Heart left ventricle (tissue), 16 donors: Measurements from ENCODE around the gene MAPK7. TPM values are rescaled to one million over a fixed set of nuclear protein-coding genes. Genes with fewer than 3 reads are reported as not detected.

Experiments used
- ATAC-seq, 4 donors: fragments of 200-7000 bp; cut with Tn5 transposase; one replicate each; pipeline ENCODE4 v1.9.1; 2020 to 2022; ENCODE audit warnings: moderate library complexity in 4 of 4, mild to moderate bottlenecking in 3 of 4, moderate number of reproducible peaks in 1 of 4
- DNase-seq, 5 donors: peaks; one replicate each; pipeline ENCODE4 v3.0.0-alpha.2; 2020
- H3K27ac ChIP-seq, 12 donors: fragments of 200-600 bp; sonication (generic) in 4 of 12; one replicate each; pipeline versions ENCODE4 v1.5.0 to v1.8.0; 2016 to 2022; ENCODE audit warnings: mild to moderate bottlenecking in 2 of 12
- H3K27me3 ChIP-seq, 9 donors: fragments of 200-600 bp; sonication (generic) in 2 of 9; one replicate each; pipeline versions ENCODE4 v1.5.1 to v1.8.0; 2016 to 2022; ENCODE audit warnings: mild to moderate bottlenecking in 3 of 9
- H3K36me3 ChIP-seq, 9 donors: fragments of 200-600 bp; sonication (generic) in 2 of 9; one replicate each; pipeline versions ENCODE4 v1.5.0 to v1.8.0; 2018 to 2022; ENCODE audit warnings: mild to moderate bottlenecking in 2 of 9
- H3K4me1 ChIP-seq, 12 donors: fragments of 200-600 bp; sonication (generic) in 4 of 12; one replicate each; pipeline versions ENCODE4 v1.5.0 to v1.8.0; 2016 to 2022; ENCODE audit warnings: mild to moderate bottlenecking in 3 of 12
- H3K4me3 ChIP-seq, 12 donors: fragments of 200-600 bp; sonication (generic) in 4 of 12; one replicate each; pipeline versions ENCODE4 v1.5.0 to v1.8.0; 2017 to 2022; ENCODE audit warnings: mild to moderate bottlenecking in 9 of 12, moderate library complexity in 4 of 12
- H3K9me3 ChIP-seq, 12 donors: fragments of 200-600 bp; sonication (generic) in 4 of 12; one replicate each; pipeline versions ENCODE4 v1.5.0 to v1.8.0; 2016 to 2022; ENCODE audit warnings: mild to moderate bottlenecking in 1 of 12
- POLR2A ChIP-seq, 2 donors: fragments of 450-650 bp; IDR thresholded peaks; one replicate each; pipeline ENCODE4 v1.6.1; 2017; ENCODE audit warnings: antibody characterized with exemption in 2 of 2, mild to moderate bottlenecking in 2 of 2, moderate library complexity in 2 of 2
- WGBS, 4 donors: extraction: QIAGEN DNeasy Blood & Tissue Kit in 2 of 4; methylation state at CpG; one replicate each; pipeline versions ENCODE4 v1.1.5 to v1.1.7; 2013 to 2018; 5-methylcytosine and 5-hydroxymethylcytosine counted together
- intact Hi-C, 10 donors: fragments of 100-400 bp; cut with DNase I; formaldehyde crosslinking; loops; one replicate each; pipeline versions ENCODE4 v1.11.1 to v1.14.2; 2022
- polyA plus RNA-seq, 2 donors: library from polyadenylated mRNA; stranded (reverse); fragments of 200-250 nt; gene quantifications; one replicate each; pipeline ENCODE4 v1.2.3, GENCODE V29; 2013
- total RNA-seq, 9 donors: library from RNA; depleted of rRNA in 2 of 9; stranded (reverse); fragments of >200 nt in 2 of 9; fragmentation: NEBNext Ultra II Directional in 3 of 9; extraction: Animal tissue kit (Norgen Biotek cat#: 25700) in 3 of 9; gene quantifications; one replicate each; pipeline versions ENCODE4 v1.1.0 to v1.2.4, GENCODE V29; 2016 to 2023
- TF ChIP-seq, protein P1 (sequence below), 12 donors: fragments of 200-600 bp; sonication (generic) in 4 of 12; IDR thresholded peaks; one replicate each; pipeline versions ENCODE4 v1.5.0 to v1.8.0; 2018 to 2022; ENCODE audit warnings: antibody characterized with exemption in 12 of 12, mild to moderate bottlenecking in 5 of 12
- donor health status: ischemic (EF 13 %, LVEDD 7.1; RV severe dilation, severe dysfunction).
- donor health status: healthy with polysubstance abuse.
- donor health status: DM: no; HTN: yes; CAD: no.
- donor health status: DM: no; HTN: no; CAD: no.
- donor health status: ischemic (EF 25% LVEDD 6.9; RV normal size, moderate dysfunction).
- donor health status: ischemic (EF 25% LVEDD 5.7; RV mildly dilated, moderate dysfunction).
- donor health status: healthy.
- donor health status: DM: yes; HTN: yes; CAD: no.
- donor health status: ischemic (EF 35%, LVEDD 5.7; RV mildly dilated, moderate dysfunction).
- donor health status: nonischemic (EF 11% LVEDD 7.7; RV severe dilation, severe dysfunction).
- donor health status: DM: yes; HTN: yes; CAD: no.
- donor health status: PGD.
- donor health status: ischemic (EF 29% LVEDD 5.4; RV normal size, mild dysfunction).
- donor health status: nonischemic (EF 23%, LVEDD 6.1; RV moderate dilation, normal function).

The MAPK7 gene
- total and polyA plus RNA-seq, 11 donors: 5.7 to 25.4 (median 12.1) TPM

DNA sequence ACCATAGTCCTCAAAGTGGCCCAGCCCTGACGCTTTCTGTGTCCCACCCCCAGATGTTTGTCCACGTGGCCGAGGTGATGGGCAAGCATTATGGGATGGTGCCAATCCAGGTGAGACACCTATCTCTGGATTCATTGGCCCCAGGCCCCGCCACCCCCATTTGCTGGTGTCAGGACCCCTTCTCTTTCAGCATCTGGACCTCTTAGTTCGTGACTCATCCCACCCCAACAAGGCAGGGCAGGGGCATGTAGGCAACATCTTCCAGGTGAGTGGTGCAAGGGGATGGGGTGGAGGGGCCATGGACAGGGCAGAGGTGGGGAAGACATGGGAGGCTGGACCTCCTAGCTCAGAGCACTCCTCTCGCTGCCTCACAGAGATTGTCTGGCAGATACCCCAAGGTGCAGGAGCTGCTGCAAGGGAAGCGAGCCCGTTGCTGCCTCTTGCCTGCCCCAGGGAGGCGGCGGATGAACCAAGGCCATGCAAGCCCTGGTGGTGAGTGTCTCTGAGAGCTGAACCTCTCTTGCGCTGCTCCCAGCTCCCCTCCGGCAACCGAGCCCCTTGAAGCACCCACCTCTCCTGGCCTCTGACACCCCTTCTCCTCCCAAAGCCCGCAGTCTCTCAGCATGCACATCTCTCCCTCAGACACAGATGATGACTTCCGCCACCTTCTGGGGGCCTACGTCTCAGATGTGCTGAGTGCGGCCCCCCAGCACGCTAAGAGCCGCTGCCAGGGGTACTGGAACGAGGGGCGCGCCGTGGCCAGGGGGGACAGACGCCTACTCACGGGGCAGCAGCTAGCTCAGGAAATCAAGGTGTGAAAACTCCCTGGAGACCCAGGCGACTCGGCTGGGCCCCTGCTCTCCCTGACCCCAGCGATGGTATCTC is 36.3 kb downstream of the MAPK7 start:
- DNase-seq (no peak), ATAC-seq (no peak)
- no peaks in the 10 kb centered on the region for H3K27me3 ChIP-seq
- H3K9me3 ChIP-seq: no peaks in the 10 kb centered on the region
- peaks cover 0 to 14% (median 0%) of the 10 kb centered on the region in 12 donors for H3K4me1 ChIP-seq
- H3K4me3 ChIP-seq: no peak overlapping the region
- intact Hi-C loops: loop anchor here in 1 of 10 donors (5.0 kb wide), 1 partner anchor 42 kb away; no protein-coding TSS in a partner anchor
- TF ChIP-seq POLR2A (IDR thresholded peaks at IDR 0.05): no peak
- TF ChIP-seq, protein P1, sequence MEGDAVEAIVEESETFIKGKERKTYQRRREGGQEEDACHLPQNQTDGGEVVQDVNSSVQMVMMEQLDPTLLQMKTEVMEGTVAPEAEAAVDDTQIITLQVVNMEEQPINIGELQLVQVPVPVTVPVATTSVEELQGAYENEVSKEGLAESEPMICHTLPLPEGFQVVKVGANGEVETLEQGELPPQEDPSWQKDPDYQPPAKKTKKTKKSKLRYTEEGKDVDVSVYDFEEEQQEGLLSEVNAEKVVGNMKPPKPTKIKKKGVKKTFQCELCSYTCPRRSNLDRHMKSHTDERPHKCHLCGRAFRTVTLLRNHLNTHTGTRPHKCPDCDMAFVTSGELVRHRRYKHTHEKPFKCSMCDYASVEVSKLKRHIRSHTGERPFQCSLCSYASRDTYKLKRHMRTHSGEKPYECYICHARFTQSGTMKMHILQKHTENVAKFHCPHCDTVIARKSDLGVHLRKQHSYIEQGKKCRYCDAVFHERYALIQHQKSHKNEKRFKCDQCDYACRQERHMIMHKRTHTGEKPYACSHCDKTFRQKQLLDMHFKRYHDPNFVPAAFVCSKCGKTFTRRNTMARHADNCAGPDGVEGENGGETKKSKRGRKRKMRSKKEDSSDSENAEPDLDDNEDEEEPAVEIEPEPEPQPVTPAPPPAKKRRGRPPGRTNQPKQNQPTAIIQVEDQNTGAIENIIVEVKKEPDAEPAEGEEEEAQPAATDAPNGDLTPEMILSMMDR (IDR thresholded peaks at IDR 0.05): no peak
- 91 to 93% (median 92%) methylated on average over 14 to 28 of the region's 28 CpGs for WGBS, 4 donors
- no peaks in the 10 kb centered on the region for H3K36me3 ChIP-seq
- no peak overlapping the region for H3K27ac ChIP-seq

DNA sequence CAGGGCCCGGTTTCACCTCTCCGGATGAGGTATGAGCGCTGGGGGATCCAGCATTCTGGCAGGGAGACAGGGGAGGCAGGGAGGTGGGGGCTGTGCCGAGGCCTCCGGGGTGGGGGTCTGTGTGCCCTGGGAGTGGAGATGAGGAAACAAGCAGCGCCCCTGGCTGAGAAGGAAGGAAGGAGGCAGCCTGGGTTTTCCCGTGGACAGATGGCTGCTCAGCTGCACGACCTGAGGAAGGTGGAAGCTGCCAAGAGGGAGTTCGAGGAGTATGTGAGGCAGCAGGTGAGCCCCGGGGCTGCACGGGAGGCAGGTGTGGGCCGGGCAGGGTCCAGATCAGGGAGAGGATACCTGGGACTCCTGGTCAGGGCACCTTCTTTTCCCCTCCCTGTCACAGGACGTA is 37.0 kb downstream of the MAPK7 start:
- Histone ChIP-seq H3K9me3 (no peaks in the 10 kb centered on the region), H3K27me3 (no peaks in the 10 kb centered on the region), H3K27ac (no peak overlapping the region), H3K4me3 (no peak overlapping the region), H3K36me3 (no peaks in the 10 kb centered on the region), H3K4me1 (peaks cover 0 to 14% (median 0%) of the 10 kb centered on the region in 12 donors)
- WGBS, 4 donors: 83 to 89% (median 86%) methylated on average over 11 to 13 of the region's 13 CpGs
- DNase-seq (no peak), ATAC-seq (no peak)
- intact Hi-C loops: no loop called here
- TF ChIP-seq, protein P1 (IDR thresholded peaks at IDR 0.05): no peak
- no peak for TF ChIP-seq POLR2A (IDR thresholded peaks at IDR 0.05)

DNA sequence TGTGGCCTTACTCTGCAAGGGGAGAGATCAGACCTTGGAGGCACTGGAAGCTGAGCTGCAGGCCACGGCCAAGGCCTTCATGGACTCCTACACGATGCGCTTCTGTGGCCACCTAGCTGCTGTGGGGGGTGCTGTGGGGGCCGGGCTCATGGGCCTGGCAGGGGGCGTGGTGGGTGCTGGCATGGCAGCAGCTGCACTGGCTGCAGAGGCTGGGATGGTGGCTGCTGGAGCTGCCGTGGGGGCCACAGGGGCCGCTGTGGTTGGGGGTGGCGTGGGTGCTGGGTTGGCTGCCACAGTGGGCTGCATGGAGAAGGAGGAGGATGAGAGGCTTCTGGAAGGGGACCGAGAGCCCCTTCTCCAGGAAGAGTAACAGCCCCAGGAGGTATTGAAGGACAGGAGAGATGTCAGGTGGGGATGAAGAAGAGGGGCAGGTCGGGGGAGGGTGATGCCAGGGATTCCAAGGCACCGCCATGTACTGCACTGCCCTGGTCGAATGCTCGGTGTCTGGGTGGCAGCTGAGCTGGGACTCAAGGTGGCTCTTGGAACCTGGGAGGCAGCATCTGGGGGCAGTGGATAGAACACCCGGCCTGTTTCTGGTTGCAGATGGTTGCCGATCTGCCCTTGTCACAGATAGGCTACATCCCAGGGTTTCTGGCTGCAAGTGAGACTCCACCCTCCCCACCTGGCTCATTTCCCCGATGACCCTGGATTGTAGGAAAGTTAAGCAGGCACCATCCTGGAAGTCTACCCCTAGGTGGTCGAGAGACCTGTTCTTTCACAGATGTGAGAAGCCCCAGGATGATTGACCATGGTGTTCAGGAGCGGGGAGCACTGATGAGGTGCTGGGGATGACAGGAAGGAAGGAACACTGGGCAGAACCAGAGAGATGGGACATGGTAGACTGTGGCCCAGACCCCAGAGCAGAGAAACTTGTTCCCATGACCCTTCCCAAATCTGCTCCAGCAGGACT is 37.8 kb downstream of the MAPK7 start:
- no peak for DNase-seq
- no peak for ATAC-seq
- no peak for TF ChIP-seq POLR2A (IDR thresholded peaks at IDR 0.05)
- TF ChIP-seq, protein P1 (IDR thresholded peaks at IDR 0.05): no peak
- Histone ChIP-seq H3K27me3 (no peaks in the 10 kb centered on the region), H3K4me3 (no peak overlapping the region), H3K36me3 (no peaks in the 10 kb centered on the region), H3K9me3 (no peaks in the 10 kb centered on the region), H3K4me1 (peaks cover 0 to 10% (median 0%) of the 10 kb centered on the region in 12 donors), H3K27ac (no peak overlapping the region)
- intact Hi-C loops: no loop called here
- 94% methylated on average over 16 to 18 of the region's 18 CpGs for WGBS, 4 donors

DNA sequence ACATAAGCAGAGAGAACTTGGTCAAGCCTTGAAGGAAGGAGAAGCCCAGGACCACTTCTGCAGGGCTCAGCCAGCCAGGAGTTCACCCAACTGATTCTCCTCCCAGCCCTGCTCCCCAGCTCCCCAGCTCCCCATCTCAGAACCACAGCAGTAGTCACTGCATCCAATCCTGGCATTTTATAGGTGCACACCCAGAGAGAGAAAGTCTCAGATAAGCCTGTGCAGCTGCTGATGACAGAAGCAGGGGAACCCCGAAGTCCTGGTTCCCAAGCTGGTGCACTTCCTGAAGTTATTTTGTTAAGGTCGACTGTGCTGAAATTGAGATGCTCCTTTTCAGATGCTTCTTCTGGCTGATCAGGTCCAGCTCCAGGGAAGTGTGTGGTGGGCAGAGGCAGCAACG is 39.3 kb downstream of the MAPK7 start:
- peaks cover 0 to 10% (median 0%) of the 10 kb centered on the region in 12 donors for H3K4me1 ChIP-seq
- no peak for ATAC-seq
- 62 to 71% (median 66%) methylated on average over 3 of the region's 3 CpGs for whole genome bisulfite sequencing, 4 donors

More for the DNA sequence above, 39.3 kb downstream of the MAPK7 start:
- DNase-seq: no peak
- no peak for TF ChIP-seq POLR2A (IDR thresholded peaks at IDR 0.05)
- TF ChIP-seq, protein P1 (IDR thresholded peaks at IDR 0.05): no peak
- intact Hi-C loops: no loop called here
- H3K27me3 ChIP-seq: no peaks in the 10 kb centered on the region
- no peaks in the 10 kb centered on the region for H3K36me3 ChIP-seq
- H3K27ac ChIP-seq: peak overlapping the region in 1 of 12 donors; percentile 51
- H3K9me3 ChIP-seq: no peaks in the 10 kb centered on the region
- no peak overlapping the region for H3K4me3 ChIP-seq
